IMR-90 (cell line): Measurements from ENCODE around the gene DLX3. TPM values are rescaled to one million over a fixed set of nuclear protein-coding genes. Genes with fewer than 3 reads are reported as not detected.

Experiments
- ATAC-seq: fragments of 200-7000 bp; cut with Tn5 transposase; 2 replicates; pipeline ENCODE4 v1.9.1; 2020; ENCODE audit warnings: low read depth, mild to moderate bottlenecking, moderate library complexity
- BruUV-seq: library from RNA; stranded (reverse); fragments of 400-500 nt; replicated peaks from 2 replicates; lab custom pipeline; 2021; lab: Mats Ljungman, UMichigan
- CTCF ChIA-PET: fragments of 300-600 bp; formaldehyde crosslinking; extraction: SDS; loops from one replicate; lab custom pipeline; 2021; ENCODE audit warnings: antibody characterized with exemption; lab: Yijun Ruan, JAX
- POLR2A ChIA-PET: fragments of 300-600 bp; sonication (Branson Sonifier 250); formaldehyde crosslinking; loops from one replicate; lab custom pipeline; 2022; ENCODE audit warnings: antibody characterized with exemption; ENCODE audit not compliant: unreplicated experiment; lab: Charles Lee
- DNase-seq: peaks from one replicate; pipeline ENCODE4 v3.0.0; 2013
- H2AFZ ChIP-seq: replicated peaks from 2 replicates; pipeline ENCODE3; 2013; ENCODE audit warnings: low read length, mild to moderate bottlenecking; ENCODE audit not compliant: poor library complexity
- H2AK5ac ChIP-seq: 2 replicates; pipeline ENCODE4 v1.6.1; 2013; ENCODE audit warnings: low read depth, low read length, inconsistent platforms
- H2AK9ac ChIP-seq: replicated peaks from 2 replicates; pipeline ENCODE3; 2013; ENCODE audit warnings: mild to moderate bottlenecking, low read depth, low read length, moderate library complexity; ENCODE audit not compliant: poor library complexity
- H2BK120ac ChIP-seq: 2 replicates; pipeline ENCODE4 v1.6.1; 2013; ENCODE audit warnings: low read depth, low read length, inconsistent platforms
- H2BK15ac ChIP-seq: 3 replicates; pipeline ENCODE4 v1.6.1; 2013; ENCODE audit warnings: low read depth, low read length, inconsistent platforms
- H2BK20ac ChIP-seq: 2 replicates; pipeline ENCODE4 v1.6.1; 2013; ENCODE audit warnings: low read depth, mild to moderate bottlenecking, inconsistent platforms, low read length, moderate library complexity
- H2BK5ac ChIP-seq: 2 replicates; pipeline ENCODE4 v1.6.1; 2013; ENCODE audit warnings: mild to moderate bottlenecking, low read depth, low read length, inconsistent platforms; ENCODE audit not compliant: poor library complexity, severe bottlenecking
- H3K14ac ChIP-seq: replicated peaks from 2 replicates; pipeline ENCODE4 v1.6.1; 2013; ENCODE audit warnings: low read depth, low read length, inconsistent platforms
- H3K18ac ChIP-seq: 2 replicates; pipeline ENCODE4 v1.6.1; 2013; ENCODE audit warnings: low read depth, low read length, control low read depth
- H3K23ac ChIP-seq: 2 replicates; pipeline ENCODE4 v1.6.1; 2013; ENCODE audit warnings: low read depth, low read length, inconsistent platforms
- H3K27ac ChIP-seq: 2 replicates; pipeline ENCODE4 v1.5.1; 2013; ENCODE audit warnings: mild to moderate bottlenecking, control low read depth, low read length; ENCODE audit not compliant: insufficient read depth
- H3K27me3 ChIP-seq: 2 replicates; pipeline ENCODE4 v1.6.1; 2013; ENCODE audit warnings: low read length; ENCODE audit not compliant: control insufficient read depth, insufficient read depth
- H3K36me3 ChIP-seq: 2 replicates; pipeline ENCODE4 v1.6.1; 2013; ENCODE audit warnings: low read length, mixed read lengths; ENCODE audit not compliant: control insufficient read depth, insufficient read depth
- H3K4ac ChIP-seq: 2 replicates; pipeline ENCODE4 v1.6.1; 2013; ENCODE audit warnings: low read depth, low read length, inconsistent platforms
- H3K4me1 ChIP-seq: 2 replicates; pipeline ENCODE4 v1.6.1; 2013; ENCODE audit warnings: low read length, mixed read lengths; ENCODE audit not compliant: control insufficient read depth, insufficient read depth
- H3K4me2 ChIP-seq: 2 replicates; pipeline ENCODE4 v1.6.1; 2013; ENCODE audit warnings: low read depth, mild to moderate bottlenecking, control low read depth, low read length, moderate library complexity
- H3K4me3 ChIP-seq: 2 replicates; pipeline ENCODE4 v1.5.1; 2013; ENCODE audit warnings: low read depth, mild to moderate bottlenecking, control low read depth, low read length, moderate library complexity; ENCODE audit not compliant: insufficient read depth
- H3K56ac ChIP-seq: 2 replicates; pipeline ENCODE4 v1.6.1; 2013; ENCODE audit warnings: low read length, inconsistent platforms; ENCODE audit not compliant: insufficient read depth; ENCODE audit errors: extremely low read depth
- H3K79me1 ChIP-seq, 2 experiments: 2 replicates each; pipeline ENCODE4 v1.6.1; 2013; ENCODE audit warnings: low read length in 2 of 2, inconsistent platforms in 1 of 2, low read depth in 1 of 2
- H3K9ac ChIP-seq: 2 replicates; pipeline ENCODE4 v1.6.1; 2013; ENCODE audit warnings: low read depth, low read length, control low read depth
- H3K9me1 ChIP-seq: 2 replicates; pipeline ENCODE4 v1.6.1; 2013; ENCODE audit warnings: low read length, inconsistent platforms; ENCODE audit not compliant: insufficient read depth
- H3K9me3 ChIP-seq: 2 replicates; pipeline ENCODE4 v1.6.1; 2013; ENCODE audit warnings: low read length; ENCODE audit not compliant: control insufficient read depth, insufficient read depth
- H4K20me1 ChIP-seq: 2 replicates; pipeline ENCODE4 v1.6.1; 2013; ENCODE audit warnings: low read length, inconsistent platforms; ENCODE audit not compliant: insufficient read depth
- H4K5ac ChIP-seq: 2 replicates; pipeline ENCODE4 v1.6.1; 2013; ENCODE audit warnings: mild to moderate bottlenecking, low read depth, low read length, control low read depth
- H4K8ac ChIP-seq, 2 experiments: 2 replicates each; pipeline ENCODE4 v1.6.1; 2013; ENCODE audit warnings: low read depth in 2 of 2, low read length in 2 of 2, control low read depth in 1 of 2, inconsistent platforms in 1 of 2
- H4K91ac ChIP-seq: 2 replicates; pipeline ENCODE4 v1.6.1; 2013; ENCODE audit warnings: low read depth, low read length, inconsistent platforms; ENCODE audit not compliant: insufficient read depth
- BHLHE40 ChIP-seq: fragments of 150-350 bp; IDR thresholded peaks from 2 replicates; pipeline ENCODE4 v1.6.1; 2016; ENCODE audit warnings: mild to moderate bottlenecking, low read depth, low read length
- FOS ChIP-seq: fragments of 150-350 bp; IDR thresholded peaks from 2 replicates; pipeline ENCODE4 v1.6.1; 2016; ENCODE audit warnings: low read depth, low read length
- MAFK ChIP-seq: IDR thresholded peaks from 2 replicates; pipeline ENCODE4 v1.6.1; 2012; ENCODE audit warnings: low read depth, low read length, improper control_type of control experiment
- MAZ ChIP-seq: IDR thresholded peaks from 2 replicates; pipeline ENCODE4 v1.6.1; 2012; ENCODE audit warnings: low read depth, mild to moderate bottlenecking, low read length, improper control_type of control experiment, moderate library complexity, borderline replicate concordance
- MXI1 ChIP-seq: IDR thresholded peaks from 2 replicates; pipeline ENCODE4 v1.6.1; 2012; ENCODE audit warnings: low read depth, mild to moderate bottlenecking, low read length, moderate library complexity, borderline replicate concordance
- POLR2A ChIP-seq: IDR thresholded peaks from 2 replicates; pipeline ENCODE4 v1.6.1; 2012; ENCODE audit warnings: mild to moderate bottlenecking, low read depth, low read length
- RFX5 ChIP-seq: IDR thresholded peaks from 2 replicates; pipeline ENCODE4 v1.8.0; 2012; ENCODE audit warnings: low read depth, mild to moderate bottlenecking, low read length, moderate library complexity
- WGBS, 2 experiments: methylation state at CpG; one replicate each; pipeline versions ENCODE4 v1.1.5 to v1.1.7; 2013; ENCODE audit warnings: missing lambda C conversion rate in 2 of 2; ENCODE audit not compliant: insufficient read length in 1 of 2; ENCODE audit errors: extremely low coverage in 2 of 2; 5-methylcytosine and 5-hydroxymethylcytosine counted together
- dilution Hi-C: fragments of 300-500 bp; cut with HindIII; formaldehyde crosslinking; loops from one replicate; pipeline ENCODE4 v1.14.3; 2018; ENCODE audit warnings: low sequenced_read_pairs; ENCODE audit not compliant: unreplicated experiment
- in situ Hi-C: fragments of 300-500 bp; cut with MboI; formaldehyde crosslinking; loops from 3 replicates; pipeline ENCODE4 v1.14.3; 2019; ENCODE audit warnings: low sequenced_read_pairs, inconsistent platforms, mixed read lengths
- intact Hi-C: fragments of 100-400 bp; cut with micrococcal nuclease; formaldehyde crosslinking; loops from 2 replicates; pipeline ENCODE4 v1.10.0; 2022
- polyA plus RNA-seq, 3 experiments: library from polyadenylated mRNA; depleted of rRNA; stranded (reverse); fragments of >200 nt; gene quantifications; 2 replicates each; pipeline ENCODE4 v1.2.3, GENCODE V29; 2012; ENCODE audit warnings: low replicate concordance in 1 of 3
- total RNA-seq: library from RNA; depleted of rRNA; stranded (reverse); fragments of >200 nt; gene quantifications from 2 replicates; pipeline ENCODE4 v1.2.3, GENCODE V29; 2012
- TF ChIP-seq, protein P1 (sequence below): conservative IDR thresholded peaks from 2 replicates; pipeline ENCODE4 v1.5.1; 2012; ENCODE audit warnings: mild to moderate bottlenecking, low read depth, low read length, improper control_type of control experiment

DLX3 gene
- total and polyA plus RNA-seq, 2 of the 4 experiments (the other 2 are of a cell fraction), result not detected

DNA sequence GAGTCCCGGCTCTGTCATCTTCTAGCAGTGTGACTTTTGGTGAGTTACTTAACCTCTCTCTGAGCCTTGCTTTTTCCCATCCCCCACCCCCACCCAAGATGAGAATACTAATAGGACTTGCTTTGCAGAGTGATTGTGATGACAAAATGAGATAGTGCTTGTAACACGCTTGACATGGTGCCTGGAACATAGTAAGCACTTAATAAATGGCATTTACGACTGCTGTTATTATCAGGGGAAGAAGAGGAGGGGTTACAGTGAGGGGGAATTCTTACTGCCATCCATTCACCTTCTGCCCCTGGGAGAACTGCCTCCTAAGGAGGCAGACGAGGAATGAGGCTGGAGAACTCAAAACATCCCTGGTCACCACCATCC lies 18.2 kb downstream of the DLX3 start:
- WGBS, 2 experiments, result no CpG with 5 or more reads among the region's 4 CpGs
- no peak overlapping the region for H3K14ac ChIP-seq
- BruUV-seq, result no TSS peak
- no peak overlapping the region for H4K5ac ChIP-seq
- ATAC-seq, result no peak
- H3K4me1 ChIP-seq, result no peaks in the 10 kb centered on the region; the same call in 1 of the 2 replicates
- no peaks in the 10 kb centered on the region for H3K36me3 ChIP-seq
- H3K4me2 ChIP-seq, result no peak overlapping the region
- H3K27ac ChIP-seq, result no peak overlapping the region
- no peak overlapping the region for H2AK5ac ChIP-seq
- no peak overlapping the region for H3K4me3 ChIP-seq
- ChIA-PET POLR2A (no interaction called here), CTCF (no interaction called here)
- no peaks in the 10 kb centered on the region for H3K79me1 ChIP-seq
- in situ Hi-C loops, result no loop called here
- H4K20me1 ChIP-seq, result no peaks in the 10 kb centered on the region; the same call in 1 of the 2 replicates
- H3K56ac ChIP-seq, result no peak overlapping the region
- DNase-seq, result no peak
- no peak overlapping the region for H2BK20ac ChIP-seq
- H2AK9ac ChIP-seq, result no peak overlapping the region
- H3K23ac ChIP-seq, result no peak overlapping the region
- no peak overlapping the region for H3K18ac ChIP-seq
- no peak overlapping the region for H2BK120ac ChIP-seq
- H3K9ac ChIP-seq, result no peak overlapping the region
- H4K8ac ChIP-seq, result no peak overlapping the region
- no peak overlapping the region for H3K4ac ChIP-seq
- intact Hi-C loops, result no loop called here
- H2BK5ac ChIP-seq, result no peak overlapping the region
- no peaks in the 10 kb centered on the region for H3K9me3 ChIP-seq
- TF ChIP-seq MAFK (no peak), MXI1 (no peak), RFX5 (no peak), MAZ (no peak), BHLHE40 (no peak), POLR2A (no peak), FOS (no peak)
- TF ChIP-seq, protein P1, sequence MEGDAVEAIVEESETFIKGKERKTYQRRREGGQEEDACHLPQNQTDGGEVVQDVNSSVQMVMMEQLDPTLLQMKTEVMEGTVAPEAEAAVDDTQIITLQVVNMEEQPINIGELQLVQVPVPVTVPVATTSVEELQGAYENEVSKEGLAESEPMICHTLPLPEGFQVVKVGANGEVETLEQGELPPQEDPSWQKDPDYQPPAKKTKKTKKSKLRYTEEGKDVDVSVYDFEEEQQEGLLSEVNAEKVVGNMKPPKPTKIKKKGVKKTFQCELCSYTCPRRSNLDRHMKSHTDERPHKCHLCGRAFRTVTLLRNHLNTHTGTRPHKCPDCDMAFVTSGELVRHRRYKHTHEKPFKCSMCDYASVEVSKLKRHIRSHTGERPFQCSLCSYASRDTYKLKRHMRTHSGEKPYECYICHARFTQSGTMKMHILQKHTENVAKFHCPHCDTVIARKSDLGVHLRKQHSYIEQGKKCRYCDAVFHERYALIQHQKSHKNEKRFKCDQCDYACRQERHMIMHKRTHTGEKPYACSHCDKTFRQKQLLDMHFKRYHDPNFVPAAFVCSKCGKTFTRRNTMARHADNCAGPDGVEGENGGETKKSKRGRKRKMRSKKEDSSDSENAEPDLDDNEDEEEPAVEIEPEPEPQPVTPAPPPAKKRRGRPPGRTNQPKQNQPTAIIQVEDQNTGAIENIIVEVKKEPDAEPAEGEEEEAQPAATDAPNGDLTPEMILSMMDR, result no peak
- H3K9me1 ChIP-seq, result no peaks in the 10 kb centered on the region; the same call in 1 of the 2 replicates
- H4K91ac ChIP-seq, result no peak overlapping the region
- no peak overlapping the region for H2BK15ac ChIP-seq
- H3K27me3 ChIP-seq, result peaks cover 98% of the 10 kb centered on the region
- dilution Hi-C loops, result no loop called here
- H2AFZ ChIP-seq, result no peak overlapping the region
